Pancreas (tissue), 10 donors: ENCODE data around the gene IL1R1. TPM values are rescaled to one million over a fixed set of nuclear protein-coding genes. Genes with fewer than 3 reads are reported as not detected.

Experiments used
- ATAC-seq, 4 donors: fragments of 200-7000 bp; cut with Tn5 transposase; one replicate each; pipeline versions ENCODE4 v1.8.0 to v1.9.1; 2020; ENCODE audit warnings: mild to moderate bottlenecking in 4 of 4, moderate library complexity in 4 of 4
- DNase-seq, 6 donors: peaks; one replicate each; pipeline ENCODE4 v3.0.0-alpha.2; 2020
- FAIRE-seq: peaks from 2 replicates; lab custom pipeline; 2012; peaks lifted over from hg19 to GRCh38; lab: Jason Lieb, UNC
- H3K27ac ChIP-seq, 4 donors: fragments of 200-600 bp; sonication (generic); 1 replicate in 3 of 4; 2 replicates in 1 of 4; pipeline versions ENCODE4 v1.5.0 to v1.8.0; 2020
- H3K27me3 ChIP-seq, 4 donors: fragments of 200-600 bp; one replicate each; pipeline ENCODE4 v1.8.0; 2021
- H3K36me3 ChIP-seq, 3 donors: fragments of 200-600 bp; sonication (generic) in 1 of 3; one replicate each; pipeline versions ENCODE4 v1.5.0 to v1.8.0; 2020 to 2021
- H3K4me1 ChIP-seq, 3 donors: fragments of 200-600 bp; one replicate each; pipeline ENCODE4 v1.8.0; 2021
- H3K4me3 ChIP-seq, 4 donors: fragments of 200-600 bp; sonication (generic) in 2 of 4; one replicate each; pipeline versions ENCODE4 v1.5.0 to v1.8.0; 2020 to 2021
- H3K9me3 ChIP-seq, 4 donors: fragments of 200-600 bp; one replicate each; pipeline ENCODE4 v1.8.0; 2021
- CTCF ChIP-seq, 4 donors: fragments of 200-600 bp; sonication (generic) in 3 of 4; IDR thresholded peaks; one replicate each; pipeline versions ENCODE4 v1.5.0 to v1.8.0; 2021; ENCODE audit warnings: antibody characterized with exemption in 4 of 4
- WGBS, 2 donors: extraction: QIAGEN DNeasy Blood & Tissue Kit; methylation state at CpG; one replicate each; pipeline ENCODE4 v1.1.7; 2013; 5-methylcytosine and 5-hydroxymethylcytosine counted together
- intact Hi-C, 3 donors: fragments of 100-400 bp; cut with DNase I; formaldehyde crosslinking; loops; one replicate each; pipeline versions ENCODE4 v1.11.1 to v1.14.2; 2022
- polyA plus RNA-seq, 2 donors: library from polyadenylated mRNA; stranded (reverse); fragments of 200-250 nt; gene quantifications; one replicate each; pipeline ENCODE4 v1.2.3, GENCODE V29; 2013
- total RNA-seq, 6 donors: library from RNA; stranded (reverse); fragmentation: NEBNext Ultra II Directional in 4 of 6; extraction: Animal tissue kit (Norgen Biotek cat#: 25700) in 4 of 6; gene quantifications; one replicate each; pipeline versions ENCODE4 v1.2.1 to v1.2.4, GENCODE V29; 2021 to 2023
- donor health status: healthy with polysubstance abuse.
- donor health status: DM: no; HTN: no; CAD: no; lungs with moderate emphysema.
- donor health status: DM: no; HTN: no; CAD: no.
- donor health status: control.
- donor health status: control.
- donor health status: Bipolar disorder and iron deficiency.
- donor health status: DM: yes; HTN: yes; CAD: no.
- donor health status: DM: no; HTN: no; CAD: no.
- donor health status: DM: no; HTN: no; CAD: no.
- donor health status: DM: yes; HTN: yes; CAD: no.

Gene IL1R1
- total and polyA plus RNA-seq, 8 donors, result 17.1 to 74.5 (median 26.8) TPM

GRCh38 chr2:102179788-102180686, 37.5 kb downstream of the IL1R1 start:
- intact Hi-C loops, result no loop called here
- FAIRE-seq (no peak), ATAC-seq (peak in 3 of 4 donors; percentile 68 to 79 (median 75))

GRCh38 chr2:102180687-102180999, 38.1 kb downstream of the IL1R1 start:
- FAIRE-seq, result no peak
- H3K4me1 ChIP-seq, result peaks cover 0 to 3% (median 0%) of the 10 kb centered on the region in 3 donors
- WGBS, 2 donors, result 24% methylated on average over 1 of the region's 1 CpG
- no peak overlapping the region for H3K4me3 ChIP-seq
- no peak for ATAC-seq
- TF ChIP-seq CTCF (IDR thresholded peaks at IDR 0.05), result no peak
- H3K36me3 ChIP-seq, result peaks cover 0 to 16% (median 3%) of the 10 kb centered on the region in 3 donors
- intact Hi-C loops, result no loop called here
- H3K27ac ChIP-seq, result no peak overlapping the region
- DNase-seq, result no peak
- H3K9me3 ChIP-seq, result no peaks in the 10 kb centered on the region
- H3K27me3 ChIP-seq, result no peaks in the 10 kb centered on the region

More at GRCh38 chr2:102179788-102180686, 37.5 kb downstream of the IL1R1 start:
- 36 to 46% methylated on average over 2 of the region's 2 CpGs for WGBS, 2 donors
- H3K4me1 ChIP-seq, result peaks cover 0 to 3% (median 0%) of the 10 kb centered on the region in 3 donors
- no peaks in the 10 kb centered on the region for H3K9me3 ChIP-seq
- peaks cover 0 to 23% (median 3%) of the 10 kb centered on the region in 3 donors for H3K36me3 ChIP-seq
- TF ChIP-seq CTCF (IDR thresholded peaks at IDR 0.05), result no peak
- no peak overlapping the region for H3K4me3 ChIP-seq
- H3K27ac ChIP-seq, result no peak overlapping the region
- no peaks in the 10 kb centered on the region for H3K27me3 ChIP-seq
- DNase-seq, result peak in 1 of 6 donors; percentile 23

- TF ChIP-seq CTCF (IDR thresholded peaks at IDR 0.05), result no peak
- WGBS, 2 donors, result 96 to 98% methylated on average over 5 of the region's 5 CpGs
- FAIRE-seq, result no peak
- H3K27ac ChIP-seq, result no peak overlapping the region
- H3K27me3 ChIP-seq, result no peaks in the 10 kb centered on the region
- intact Hi-C loops, result no loop called here
- no peak for DNase-seq
- no peaks in the 10 kb centered on the region for H3K9me3 ChIP-seq
- ATAC-seq, result no peak
- H3K4me1 ChIP-seq, result peaks cover 0 to 3% (median 0%) of the 10 kb centered on the region in 3 donors
- H3K36me3 ChIP-seq, result peaks cover 0 to 9% (median 3%) of the 10 kb centered on the region in 3 donors
- no peak overlapping the region for H3K4me3 ChIP-seq
These were observed 38.8 kb downstream of the IL1R1 start for GRCh38 chr2:102181376-102181775.

- TF ChIP-seq CTCF (IDR thresholded peaks at IDR 0.05), result no peak
- intact Hi-C loops, result no loop called here
- no peaks in the 10 kb centered on the region for H3K27me3 ChIP-seq
- DNase-seq (no peak), ATAC-seq (peak in 2 of 4 donors; percentile 18 to 46), FAIRE-seq (no peak)
- H3K4me3 ChIP-seq, result no peak overlapping the region
- H3K36me3 ChIP-seq, result peaks cover 0 to 2% (median 0%) of the 10 kb centered on the region in 3 donors
- no peaks in the 10 kb centered on the region for H3K9me3 ChIP-seq
- H3K4me1 ChIP-seq, result peaks cover 0 to 3% (median 0%) of the 10 kb centered on the region in 3 donors
- WGBS, 2 donors, result 73 to 74% methylated on average over 7 of the region's 7 CpGs
- H3K27ac ChIP-seq, result no peak overlapping the region
These were observed 39.5 kb downstream of the IL1R1 start for GRCh38 chr2:102181919-102182635.
